ENCODE data around the gene TRPV2.

Gene TRPV2

DNA sequence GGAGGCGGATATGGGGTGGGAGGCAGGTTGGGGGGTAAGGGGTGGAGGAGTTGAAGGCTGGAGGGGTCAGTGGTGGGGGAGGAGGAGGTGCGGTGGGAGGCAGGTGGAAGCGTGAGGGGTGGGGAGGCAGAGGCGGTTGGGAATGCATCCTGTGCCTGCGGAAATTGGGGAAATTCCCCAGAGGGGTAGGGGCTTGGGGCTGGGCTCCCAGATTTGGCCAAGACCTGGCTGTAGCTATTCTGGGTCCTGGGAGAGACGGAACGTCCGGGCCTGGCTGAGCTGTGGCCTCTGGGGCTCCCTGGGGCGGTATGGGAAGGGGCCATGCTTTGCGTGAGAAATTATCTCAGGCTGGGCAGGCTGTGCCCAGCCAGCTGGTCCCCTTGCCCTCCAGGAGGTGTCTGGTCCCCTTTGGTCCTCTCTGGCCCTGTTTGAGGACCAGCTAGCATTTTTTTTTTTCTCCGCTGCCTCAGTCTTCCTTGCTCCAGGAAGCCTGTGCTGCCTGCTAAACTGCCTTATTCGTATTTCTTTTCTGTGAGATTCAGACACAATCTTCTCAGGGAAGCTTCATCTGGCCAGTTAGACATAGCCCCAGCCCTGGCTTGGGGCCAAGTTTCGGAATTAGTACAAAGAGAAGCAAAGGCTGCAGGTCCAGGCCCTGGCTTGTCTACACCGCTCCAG is 7.3 kb upstream of the TRPV2 start:
- no peak for DNase-seq

DNA sequence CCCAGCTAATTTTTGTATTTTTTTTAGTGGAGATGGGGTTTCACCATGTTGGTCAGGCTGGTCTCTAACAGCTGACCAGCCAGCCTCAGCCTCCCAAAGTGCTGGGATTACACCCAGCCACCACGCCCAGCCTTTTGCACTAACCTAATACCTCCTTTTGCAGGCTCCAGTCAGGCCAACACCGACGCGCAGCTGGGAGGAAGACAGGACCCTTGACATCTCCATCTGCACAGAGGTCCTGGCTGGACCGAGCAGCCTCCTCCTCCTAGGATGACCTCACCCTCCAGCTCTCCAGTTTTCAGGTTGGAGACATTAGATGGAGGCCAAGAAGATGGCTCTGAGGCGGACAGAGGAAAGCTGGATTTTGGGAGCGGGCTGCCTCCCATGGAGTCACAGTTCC is 2.0 kb downstream of the TRPV2 start:
- DNase-seq: no peak

DNA sequence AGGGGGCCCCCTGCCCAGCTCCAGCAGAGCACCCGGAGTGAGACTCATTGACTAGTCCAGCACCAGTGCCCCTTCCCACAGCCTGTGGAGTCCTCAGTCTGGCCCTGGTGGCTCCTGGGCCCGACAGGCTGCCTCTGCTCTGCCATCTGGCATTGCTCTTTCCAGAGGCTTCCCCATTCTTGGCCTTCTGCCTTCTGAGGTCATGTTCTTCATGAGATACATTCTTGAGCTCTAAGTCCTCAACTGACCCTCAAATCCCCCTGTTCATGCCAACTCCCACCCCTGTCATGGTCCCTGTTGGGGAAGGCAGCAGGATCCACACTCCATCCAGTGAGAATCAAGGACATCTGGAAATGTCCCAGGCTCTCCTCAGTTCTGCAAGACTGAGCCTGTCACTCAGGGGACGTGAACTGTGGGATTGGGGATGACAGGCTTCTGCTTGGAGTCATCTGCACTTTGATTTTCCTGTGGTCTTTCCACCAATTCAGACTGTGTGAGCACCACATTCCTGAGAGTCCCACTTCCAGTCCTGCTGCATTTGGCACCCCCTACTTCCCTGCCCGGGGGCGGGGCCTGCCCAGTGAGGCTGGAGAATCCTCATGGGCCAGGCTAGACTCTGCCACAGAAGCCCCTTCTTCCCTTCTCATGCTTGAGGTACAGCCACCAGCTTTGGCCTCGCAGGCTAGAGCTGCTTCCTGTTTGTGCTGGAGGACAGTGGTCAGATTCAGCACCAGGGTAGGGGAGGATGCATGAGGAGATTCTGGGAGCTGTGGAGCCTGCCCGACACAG is 2.7 kb downstream of the TRPV2 start:
- no peak for DNase-seq

DNA sequence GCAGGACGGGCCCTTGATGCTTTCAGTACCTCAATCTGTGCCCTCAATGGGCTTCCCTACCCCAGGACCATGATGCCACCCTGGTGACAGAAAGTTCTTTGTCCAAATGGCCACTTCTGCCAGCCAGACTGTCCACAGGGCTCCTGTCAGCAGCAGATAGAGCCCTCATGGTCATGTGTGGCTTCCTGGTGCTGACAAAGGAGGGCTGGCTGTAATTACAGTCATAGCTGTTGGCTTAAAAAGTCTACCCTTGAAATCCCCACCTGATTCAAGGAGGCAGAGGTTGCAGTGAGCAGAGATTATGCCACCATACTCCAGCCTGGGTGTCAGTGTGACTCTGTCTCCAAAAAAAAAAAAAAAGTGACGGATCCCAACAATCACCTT is 3.3 kb downstream of the TRPV2 start:
- no peak for DNase-seq

DNA sequence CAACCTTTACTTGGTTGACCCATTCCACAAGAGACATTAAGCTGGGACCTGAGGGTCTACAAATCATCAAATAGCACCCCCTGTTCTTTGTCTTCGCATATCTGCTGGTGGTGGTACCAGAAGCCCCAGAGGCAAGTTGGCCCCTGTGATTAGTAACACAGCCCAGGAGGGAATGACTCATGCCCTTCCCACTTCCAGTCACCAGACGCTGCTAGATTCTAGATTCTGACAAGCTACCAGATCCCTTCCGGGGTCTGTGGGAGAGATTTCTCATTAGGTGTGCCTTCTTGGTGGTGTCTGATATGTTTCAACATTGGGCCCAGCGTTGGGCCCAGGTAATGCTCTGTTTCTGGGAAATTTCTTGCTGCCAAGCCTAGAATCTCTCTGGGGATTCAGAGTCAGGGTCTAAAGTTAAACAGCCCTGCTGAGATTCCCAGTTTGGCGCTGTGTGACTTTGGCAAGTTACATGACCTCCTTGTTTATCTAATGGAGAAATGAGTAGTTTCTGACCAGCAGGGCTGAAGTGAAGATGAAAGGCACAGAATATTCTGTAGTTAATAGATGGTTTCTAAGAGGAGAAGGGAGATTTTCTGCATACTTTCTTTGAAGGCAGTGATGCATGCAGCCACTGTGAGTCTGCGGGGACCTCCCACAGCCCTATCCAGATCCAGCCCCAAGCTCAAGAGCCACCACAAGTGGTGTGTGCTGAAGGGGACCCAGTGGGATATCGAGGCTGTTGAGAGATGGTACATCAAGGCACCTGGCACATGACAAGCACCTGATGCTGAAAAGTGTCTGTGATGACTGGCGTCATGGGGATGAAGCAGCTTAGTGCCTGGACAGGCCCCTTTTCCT is 3.9 kb downstream of the TRPV2 start:
- peak; percentile 42 to 79 for DNase-seq

DNA sequence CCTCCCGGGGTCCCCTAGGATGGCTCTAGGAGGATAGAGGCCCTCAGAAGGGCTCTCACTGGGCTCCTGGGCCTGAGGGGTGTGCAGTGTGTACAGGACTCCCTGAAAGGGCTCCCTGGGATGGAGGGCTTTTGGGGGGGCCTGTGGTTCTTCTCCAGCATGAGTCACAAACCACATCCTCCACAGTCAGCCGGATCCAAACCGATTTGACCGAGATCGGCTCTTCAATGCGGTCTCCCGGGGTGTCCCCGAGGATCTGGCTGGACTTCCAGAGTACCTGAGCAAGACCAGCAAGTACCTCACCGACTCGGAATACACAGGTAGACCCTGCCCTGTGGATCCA is 4.5 kb downstream of the TRPV2 start:
- DNase-seq: peak in 1 of 2 experiments; percentile 55

DNA sequence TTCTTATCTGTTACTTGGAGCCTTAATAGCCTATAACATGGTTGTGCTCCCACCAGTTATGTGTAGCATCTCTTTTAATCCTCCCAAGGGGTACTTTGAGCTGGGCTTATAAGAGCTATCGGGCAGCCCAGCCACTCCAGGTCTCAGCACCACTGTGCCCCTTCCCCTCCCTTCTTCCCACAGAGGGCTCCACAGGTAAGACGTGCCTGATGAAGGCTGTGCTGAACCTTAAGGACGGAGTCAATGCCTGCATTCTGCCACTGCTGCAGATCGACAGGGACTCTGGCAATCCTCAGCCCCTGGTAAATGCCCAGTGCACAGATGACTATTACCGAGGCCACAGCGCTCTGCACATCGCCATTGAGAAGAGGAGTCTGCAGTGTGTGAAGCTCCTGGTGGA is 7.0 kb downstream of the TRPV2 start:
- DNase-seq: no peak

DNA sequence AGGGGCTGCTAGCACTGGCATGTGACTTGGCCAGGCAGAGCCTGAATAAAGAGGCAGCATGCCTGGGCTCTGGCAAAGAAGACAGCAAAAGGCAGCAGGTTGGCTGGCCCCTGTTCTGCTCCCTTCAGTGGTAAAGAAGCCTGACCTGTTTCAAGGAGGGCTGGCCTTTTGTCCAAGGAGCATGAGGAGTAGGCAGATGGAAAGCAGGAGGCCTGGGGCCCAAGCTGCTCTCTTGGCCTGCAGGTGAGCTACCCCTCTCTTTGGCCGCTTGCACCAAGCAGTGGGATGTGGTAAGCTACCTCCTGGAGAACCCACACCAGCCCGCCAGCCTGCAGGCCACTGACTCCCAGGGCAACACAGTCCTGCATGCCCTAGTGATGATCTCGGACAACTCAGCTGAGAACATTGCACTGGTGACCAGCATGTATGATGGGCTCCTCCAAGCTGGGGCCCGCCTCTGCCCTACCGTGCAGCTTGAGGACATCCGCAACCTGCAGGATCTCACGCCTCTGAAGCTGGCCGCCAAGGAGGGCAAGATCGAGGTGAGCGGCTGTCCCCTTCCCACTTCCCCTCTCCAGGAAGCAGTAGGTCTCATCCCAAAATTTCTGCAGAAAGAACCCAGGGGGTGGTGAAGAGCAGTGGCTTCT is 8.0 kb downstream of the TRPV2 start:
- DNase-seq: no peak

DNA sequence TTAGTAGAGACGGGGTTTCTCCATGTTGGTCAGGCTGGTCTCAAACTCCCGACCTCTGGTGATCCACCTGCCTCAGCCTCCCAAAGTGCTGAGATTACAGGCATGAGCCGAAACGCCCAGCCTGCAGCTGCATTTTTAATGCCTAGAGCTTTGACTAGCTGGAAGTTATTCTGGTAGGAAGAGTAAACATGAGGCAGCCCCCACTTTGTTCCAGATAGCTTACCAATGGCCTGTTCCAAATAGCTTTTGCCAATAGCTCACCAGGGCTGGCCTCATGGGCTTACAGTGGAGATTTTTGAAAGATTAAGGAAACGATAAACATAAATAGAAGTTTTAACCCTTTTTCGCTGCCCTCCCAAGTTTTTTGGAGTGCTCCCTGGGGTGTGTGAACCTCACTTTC is 9.8 kb downstream of the TRPV2 start:
- no peak for DNase-seq

DNA sequence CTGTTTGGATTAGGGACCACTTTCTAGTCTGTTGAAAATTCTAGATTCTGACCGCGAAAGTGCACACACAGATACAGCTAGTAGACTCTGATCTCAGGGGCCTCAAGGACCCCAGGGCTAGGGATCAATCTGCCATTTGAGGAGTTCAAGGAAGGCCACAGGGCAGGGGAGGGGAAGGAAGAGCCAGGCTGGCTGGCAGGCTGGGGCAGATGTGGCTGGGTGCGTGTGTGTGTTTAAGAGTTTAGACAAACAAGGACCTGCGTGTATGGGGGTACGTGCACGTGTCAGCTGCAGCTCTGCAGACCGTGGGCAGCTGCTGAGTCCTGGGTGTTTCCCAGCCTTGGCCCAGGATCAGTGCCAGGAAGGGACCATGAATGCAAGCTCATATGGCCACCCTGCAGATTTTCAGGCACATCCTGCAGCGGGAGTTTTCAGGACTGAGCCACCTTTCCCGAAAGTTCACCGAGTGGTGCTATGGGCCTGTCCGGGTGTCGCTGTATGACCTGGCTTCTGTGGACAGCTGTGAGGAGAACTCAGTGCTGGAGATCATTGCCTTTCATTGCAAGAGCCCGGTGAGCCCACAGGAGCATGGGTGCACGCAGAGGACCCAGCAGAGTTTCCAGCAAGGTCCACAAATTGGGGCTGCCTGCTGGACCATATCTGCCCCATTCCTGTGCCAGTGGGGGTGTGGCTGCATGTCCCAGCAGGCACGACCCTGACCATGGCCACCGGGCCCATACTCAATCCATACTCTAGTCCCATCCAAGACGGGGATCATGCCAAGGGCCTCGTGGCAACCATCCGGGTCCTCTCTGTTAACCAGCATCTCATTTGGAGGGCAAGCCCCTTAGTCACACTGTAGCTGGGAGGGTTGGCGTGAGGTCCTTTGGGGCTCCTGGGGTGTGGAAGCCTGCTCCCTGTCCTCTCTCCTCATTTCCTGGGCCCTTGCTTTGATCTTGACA is 10.6 kb downstream of the TRPV2 start:
- DNase-seq: no peak

DNA sequence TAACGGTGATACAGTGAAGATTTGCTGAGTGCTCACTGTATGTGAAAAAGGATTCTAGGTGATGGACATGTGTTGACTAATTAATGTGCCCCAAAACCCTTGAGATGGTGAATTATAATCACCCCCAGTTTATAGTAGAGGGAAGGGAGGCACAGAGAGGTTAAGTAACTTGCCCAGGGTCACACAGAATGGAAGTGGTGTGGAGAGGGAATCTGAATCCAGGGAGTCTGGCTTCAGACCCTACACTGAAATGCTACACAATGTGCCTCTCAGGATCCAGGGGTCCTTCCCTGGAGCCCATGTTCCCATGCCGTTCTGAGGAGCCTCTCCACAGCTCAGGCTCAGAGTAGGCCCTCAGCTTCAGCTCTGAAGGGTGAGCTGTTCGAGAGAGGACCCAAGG is 11.6 kb downstream of the TRPV2 start:
- DNase-seq: no peak

DNA sequence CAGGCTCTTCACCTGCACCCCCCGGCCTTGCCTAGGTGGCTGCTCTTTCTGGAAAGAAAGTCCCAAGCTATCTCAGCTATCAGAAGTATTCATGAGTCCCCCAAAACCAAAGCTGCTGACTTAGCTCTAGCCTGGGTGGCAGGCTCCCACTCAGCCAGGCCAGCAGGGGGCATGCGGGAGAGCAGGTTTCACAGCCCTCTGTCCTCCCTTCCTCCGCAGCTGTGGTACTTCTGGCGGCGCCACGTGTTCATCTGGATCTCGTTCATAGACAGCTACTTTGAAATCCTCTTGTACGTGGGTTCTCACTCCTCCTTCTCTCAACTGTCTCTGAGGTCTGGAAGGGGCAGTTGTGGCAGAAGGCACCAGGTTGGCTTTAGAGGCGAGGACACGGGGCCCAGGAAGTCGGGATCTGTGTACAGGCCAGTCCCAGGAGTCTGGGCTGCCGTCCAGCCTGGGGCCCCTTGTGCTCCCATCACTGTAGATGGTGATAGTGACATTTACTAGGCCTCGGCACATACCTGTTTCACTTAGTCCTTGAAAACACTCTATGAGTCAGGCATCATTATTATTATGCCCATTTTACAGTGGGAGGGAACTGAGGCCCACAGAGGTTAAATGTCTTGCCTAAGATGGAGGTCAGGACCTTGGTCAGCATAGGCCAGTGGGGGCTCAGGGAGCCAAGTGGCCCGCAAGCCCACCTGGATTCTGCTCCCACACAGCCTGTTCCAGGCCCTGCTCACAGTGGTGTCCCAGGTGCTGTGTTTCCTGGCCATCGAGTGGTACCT is 12.9 kb downstream of the TRPV2 start:
- peak; percentile 49 to 57 for DNase-seq

DNA sequence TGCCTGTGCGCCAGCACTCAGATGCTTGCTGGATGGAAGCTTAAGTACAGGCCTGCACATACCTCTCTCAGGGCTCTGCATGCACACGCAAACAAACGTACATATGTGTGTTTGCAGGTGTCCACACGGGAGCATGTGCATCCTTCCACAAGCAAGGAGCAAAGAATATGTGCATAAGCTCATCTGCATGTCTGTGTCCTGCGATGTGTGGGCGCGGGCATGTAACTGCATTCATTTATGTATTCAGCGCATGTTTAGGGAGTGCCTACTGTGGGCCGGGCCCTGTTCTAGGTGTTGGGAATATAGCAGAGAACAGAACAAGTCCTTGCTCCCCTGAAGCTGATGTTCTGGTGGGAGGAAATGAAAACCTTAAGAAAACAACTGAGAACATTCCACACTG is 13.7 kb downstream of the TRPV2 start:
- DNase-seq: no peak

DNA sequence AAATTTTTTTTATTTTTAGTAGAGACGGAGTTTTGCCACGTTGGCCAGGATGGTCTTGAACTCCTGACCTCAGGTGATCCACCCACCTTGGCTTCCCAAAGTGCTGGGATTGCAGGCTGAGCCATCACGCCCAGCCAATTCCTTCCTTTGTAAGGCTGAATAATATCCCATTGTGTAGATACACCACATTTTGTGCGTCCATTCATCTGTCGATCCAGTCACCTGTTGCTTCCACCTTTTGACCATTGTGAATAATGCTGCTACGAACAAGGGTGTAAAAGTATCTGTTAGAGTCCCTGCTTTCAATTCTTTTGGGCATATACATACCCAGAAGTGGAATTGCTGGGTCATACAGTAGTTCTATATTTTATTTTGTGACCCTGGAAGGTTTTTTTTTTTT is 15.3 kb downstream of the TRPV2 start:
- no peak for DNase-seq

DNA sequence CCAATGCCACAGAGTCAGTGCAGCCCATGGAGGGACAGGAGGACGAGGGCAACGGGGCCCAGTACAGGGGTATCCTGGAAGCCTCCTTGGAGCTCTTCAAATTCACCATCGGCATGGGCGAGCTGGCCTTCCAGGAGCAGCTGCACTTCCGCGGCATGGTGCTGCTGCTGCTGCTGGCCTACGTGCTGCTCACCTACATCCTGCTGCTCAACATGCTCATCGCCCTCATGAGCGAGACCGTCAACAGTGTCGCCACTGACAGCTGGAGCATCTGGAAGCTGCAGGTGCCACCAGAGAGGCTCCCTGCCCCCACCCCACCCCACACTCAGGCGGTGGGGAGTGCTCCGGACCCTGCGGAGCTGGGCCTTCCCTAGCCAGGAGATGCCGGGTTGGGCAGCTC is 16.6 kb downstream of the TRPV2 start:
- DNase-seq: no peak

DNA sequence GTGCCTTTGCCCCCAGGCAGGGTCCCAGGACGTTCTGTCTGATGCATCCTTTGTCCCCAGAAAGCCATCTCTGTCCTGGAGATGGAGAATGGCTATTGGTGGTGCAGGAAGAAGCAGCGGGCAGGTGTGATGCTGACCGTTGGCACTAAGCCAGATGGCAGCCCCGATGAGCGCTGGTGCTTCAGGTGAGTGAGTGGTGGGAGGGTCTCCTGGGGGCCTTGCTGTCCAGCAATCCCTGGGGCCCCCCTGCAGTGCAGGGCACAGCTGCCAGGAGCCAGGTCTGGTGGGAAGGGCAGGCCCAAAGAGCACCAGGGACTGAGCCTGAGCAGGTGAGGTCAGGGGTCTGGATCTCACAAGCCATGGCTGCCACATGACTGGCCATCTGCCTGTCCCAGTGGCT is 18.1 kb downstream of the TRPV2 start:
- DNase-seq: no peak

DNA sequence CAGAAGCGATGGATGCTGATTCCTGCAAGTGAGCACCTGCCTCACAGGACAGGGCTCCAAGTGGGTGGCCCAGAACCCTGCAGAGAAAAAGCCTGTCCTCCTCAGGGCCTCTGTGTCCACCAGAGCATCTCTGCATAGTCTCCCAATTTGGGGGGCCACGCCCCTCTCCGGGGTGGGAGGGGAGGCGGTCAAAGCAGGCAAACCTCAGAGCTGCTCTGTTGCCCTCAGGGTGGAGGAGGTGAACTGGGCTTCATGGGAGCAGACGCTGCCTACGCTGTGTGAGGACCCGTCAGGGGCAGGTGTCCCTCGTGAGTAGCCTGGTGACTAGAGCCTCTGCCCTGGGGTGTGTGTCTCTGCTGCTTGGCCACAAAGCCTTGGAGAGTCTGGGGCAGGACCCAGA is 19.3 kb downstream of the TRPV2 start:
- no peak for DNase-seq

DNA sequence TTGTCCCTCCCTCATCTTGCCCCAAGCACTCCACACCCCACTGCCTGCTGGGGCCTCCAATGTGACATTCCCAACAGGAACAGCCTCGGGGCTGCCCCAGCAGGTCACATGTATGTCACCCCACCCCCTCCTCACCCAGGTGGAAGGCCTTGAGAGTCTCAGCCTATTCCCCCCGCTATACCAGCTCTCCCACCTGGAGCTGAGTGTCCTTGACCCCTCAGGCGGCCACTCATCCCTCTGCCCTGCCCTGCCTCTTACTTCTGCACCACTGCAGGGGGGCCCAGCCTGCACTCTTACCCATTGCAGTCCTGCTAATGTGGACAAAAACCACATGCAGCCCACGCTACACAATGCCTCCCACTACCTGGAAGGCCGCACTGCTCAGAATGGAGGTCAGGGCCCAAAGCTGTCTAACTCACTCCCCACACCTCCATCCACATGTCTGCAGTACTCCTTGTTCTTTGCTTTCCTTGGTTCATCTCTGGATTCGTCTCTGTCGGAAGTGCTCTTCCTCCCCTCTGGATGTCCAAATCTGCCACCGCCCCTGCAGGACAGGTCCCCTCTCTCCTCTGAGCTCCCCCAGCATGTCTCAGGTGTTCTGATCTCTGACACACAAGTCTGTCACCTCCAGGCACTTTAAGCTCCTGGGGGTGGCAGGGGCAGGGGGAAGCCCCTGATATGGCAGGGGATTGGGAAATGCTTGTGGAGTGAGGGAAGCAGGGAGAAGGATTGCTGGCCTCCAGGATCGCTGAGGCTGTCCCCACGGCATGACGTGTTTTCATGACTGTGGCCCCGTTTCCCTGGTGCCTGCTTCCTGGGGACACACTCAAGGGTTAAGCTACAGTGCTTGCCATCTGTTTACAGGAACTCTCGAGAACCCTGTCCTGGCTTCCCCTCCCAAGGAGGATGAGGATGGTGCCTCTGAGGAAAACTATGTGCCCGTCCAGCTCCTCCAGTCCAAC is 20.8 kb downstream of the TRPV2 start:
- no peak for DNase-seq

DNA sequence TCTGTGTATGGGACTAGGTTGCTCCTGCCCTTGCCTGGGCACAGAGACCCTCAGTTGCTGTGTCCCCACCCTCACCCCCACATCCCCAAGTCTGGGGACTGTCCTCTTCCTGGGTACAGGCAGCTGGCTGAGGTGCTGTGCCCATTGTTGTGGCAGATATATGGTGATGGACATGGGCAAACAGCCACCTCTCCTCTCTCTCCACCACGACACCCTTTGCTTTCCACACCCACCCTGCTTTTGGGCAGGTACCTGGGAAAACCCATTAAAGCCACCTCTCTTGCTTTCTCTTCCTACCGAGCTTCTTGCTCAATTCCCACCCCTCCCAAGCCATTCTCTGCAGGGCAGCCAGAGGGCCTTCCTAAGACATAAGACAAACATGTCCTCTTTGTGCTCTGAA is 21.7 kb downstream of the TRPV2 start:
- DNase-seq: no peak

DNA sequence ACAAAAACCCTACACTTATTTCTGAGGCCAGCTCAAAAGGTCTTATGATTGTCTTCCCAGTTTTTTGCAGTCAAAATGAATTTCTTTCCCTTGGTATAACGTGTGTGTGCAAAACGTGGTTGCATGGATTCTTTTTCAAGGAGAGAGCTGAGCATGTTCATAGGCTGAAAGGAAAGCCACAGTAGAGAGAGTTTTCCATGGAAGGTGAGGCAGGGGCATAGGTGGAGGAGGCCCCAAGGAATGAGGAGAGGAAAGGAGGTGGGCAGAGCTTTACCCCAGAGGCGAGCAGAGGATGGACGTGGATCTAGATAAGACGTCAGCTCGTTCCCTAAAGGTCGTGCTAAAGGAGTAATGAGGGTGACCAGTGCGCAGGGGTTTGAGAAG is 22.8 kb downstream of the TRPV2 start:
- DNase-seq: no peak

Measured in stimulated activated CD4-positive, alpha-beta T cell treated with anti-CD3 and anti-CD28 coated beads, Interleukin-4, amount 100 ng/mL, for 4 hours (primary cell).